Esophagus squamous epithelium (tissue), 4 donors: ENCODE results near the gene TOM1.

Source experiments
- POLR2A ChIP-seq, 4 donors: fragments of 450-650 bp; IDR thresholded peaks; one replicate each; pipeline ENCODE4 v1.6.1; 2017; ENCODE audit warnings: antibody characterized with exemption in 4 of 4, mild to moderate bottlenecking in 4 of 4, moderate library complexity in 3 of 4
- TF ChIP-seq, protein P1 (sequence below), 6 experiments: fragments of 450-650 bp in 4 of 6; fragments of 200-600 bp in 2 of 6; sonication (generic) in 2 of 6; IDR thresholded peaks; one replicate each; pipeline ENCODE4 v1.5.1; 2016 to 2019; ENCODE audit warnings: antibody characterized with exemption in 6 of 6, mild to moderate bottlenecking in 4 of 6, moderate library complexity in 4 of 6

GRCh38 chr22:35380537-35381423 lies 81.1 kb downstream of the TOM1 start, which contains the start of gene HMOX1:
- TF ChIP-seq, protein P1, sequence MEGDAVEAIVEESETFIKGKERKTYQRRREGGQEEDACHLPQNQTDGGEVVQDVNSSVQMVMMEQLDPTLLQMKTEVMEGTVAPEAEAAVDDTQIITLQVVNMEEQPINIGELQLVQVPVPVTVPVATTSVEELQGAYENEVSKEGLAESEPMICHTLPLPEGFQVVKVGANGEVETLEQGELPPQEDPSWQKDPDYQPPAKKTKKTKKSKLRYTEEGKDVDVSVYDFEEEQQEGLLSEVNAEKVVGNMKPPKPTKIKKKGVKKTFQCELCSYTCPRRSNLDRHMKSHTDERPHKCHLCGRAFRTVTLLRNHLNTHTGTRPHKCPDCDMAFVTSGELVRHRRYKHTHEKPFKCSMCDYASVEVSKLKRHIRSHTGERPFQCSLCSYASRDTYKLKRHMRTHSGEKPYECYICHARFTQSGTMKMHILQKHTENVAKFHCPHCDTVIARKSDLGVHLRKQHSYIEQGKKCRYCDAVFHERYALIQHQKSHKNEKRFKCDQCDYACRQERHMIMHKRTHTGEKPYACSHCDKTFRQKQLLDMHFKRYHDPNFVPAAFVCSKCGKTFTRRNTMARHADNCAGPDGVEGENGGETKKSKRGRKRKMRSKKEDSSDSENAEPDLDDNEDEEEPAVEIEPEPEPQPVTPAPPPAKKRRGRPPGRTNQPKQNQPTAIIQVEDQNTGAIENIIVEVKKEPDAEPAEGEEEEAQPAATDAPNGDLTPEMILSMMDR (IDR thresholded peaks at IDR 0.05) = peak in 1 of 6 experiments; percentile 35
- peak in 2 of 4 donors; percentile 73 to 82 for TF ChIP-seq POLR2A (IDR thresholded peaks at IDR 0.05)
